ENCODE results near the gene TGM1.

Gene TGM1

DNA sequence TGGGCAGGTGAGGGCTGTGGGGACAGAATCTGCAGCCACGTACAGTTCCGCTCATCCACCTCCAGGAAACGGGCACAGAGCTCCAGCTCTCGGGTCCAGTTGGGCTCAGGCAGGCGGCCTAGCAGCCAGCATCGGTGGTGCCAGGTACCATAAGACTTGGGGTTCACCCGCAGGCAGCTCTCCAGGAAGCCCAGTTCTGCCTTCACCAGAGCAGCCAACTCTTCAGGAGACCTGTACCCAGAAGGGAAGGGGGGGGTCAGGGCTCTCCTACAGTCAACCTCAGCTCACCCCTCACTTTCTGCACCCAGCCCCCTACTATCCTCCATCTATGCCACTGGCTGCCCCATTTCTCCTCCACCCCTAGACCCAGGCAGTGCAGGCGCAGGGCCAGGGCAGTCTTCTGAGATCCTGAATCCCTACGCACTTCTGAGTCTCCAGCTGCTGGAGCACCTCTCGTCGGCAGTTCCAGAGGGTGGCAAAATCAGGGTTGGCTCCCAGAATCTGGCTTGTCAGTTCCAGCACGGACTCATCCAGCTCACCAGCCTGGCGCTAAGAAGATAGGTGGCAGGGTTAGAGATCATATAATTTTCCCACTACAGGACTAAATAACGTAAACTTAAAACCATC lies 7.0 kb upstream of the TGM1 start:
- no peak for DNase-seq

DNA sequence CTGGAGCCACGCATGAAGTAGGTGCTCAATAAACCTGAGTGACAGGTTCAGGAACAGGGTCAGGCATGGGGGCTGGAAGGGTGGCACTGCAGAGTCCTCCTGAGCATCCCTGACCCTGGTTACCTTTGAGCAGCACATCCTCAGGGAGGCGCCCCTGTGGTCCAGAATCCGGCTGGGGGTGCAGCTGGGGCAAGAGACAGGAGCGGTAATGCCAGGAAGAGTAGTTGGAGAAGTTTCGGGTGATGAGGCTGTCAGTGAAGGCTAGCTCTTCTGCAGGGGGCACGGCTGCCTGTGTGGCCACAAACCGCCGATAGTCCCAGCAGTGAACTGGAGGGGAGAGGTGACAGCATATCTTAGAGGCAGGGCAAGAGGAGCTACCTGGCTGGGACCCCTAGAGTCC lies 6.4 kb upstream of the TGM1 start:
- no peak for DNase-seq

DNA sequence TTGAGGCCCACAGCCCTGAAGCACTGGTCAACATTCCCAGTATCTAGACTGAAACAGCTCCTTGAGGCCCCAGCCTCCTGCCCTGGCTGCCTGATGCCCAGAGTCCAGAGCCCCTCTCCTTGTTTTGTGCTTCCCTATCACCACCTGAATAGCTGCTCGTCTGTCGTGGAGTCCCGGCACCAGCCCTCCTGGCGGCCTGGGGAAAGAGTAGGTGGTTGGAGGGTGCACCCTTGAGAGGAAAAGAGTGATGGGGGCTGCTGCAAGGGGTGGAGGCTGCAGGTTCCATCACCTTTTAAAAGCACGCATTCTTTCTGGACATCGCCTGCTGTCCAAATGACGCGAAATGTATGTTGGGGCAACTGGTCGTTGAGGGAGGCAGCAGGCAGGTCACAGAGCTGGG lies 5.2 kb upstream of the TGM1 start:
- no peak for DNase-seq

DNA sequence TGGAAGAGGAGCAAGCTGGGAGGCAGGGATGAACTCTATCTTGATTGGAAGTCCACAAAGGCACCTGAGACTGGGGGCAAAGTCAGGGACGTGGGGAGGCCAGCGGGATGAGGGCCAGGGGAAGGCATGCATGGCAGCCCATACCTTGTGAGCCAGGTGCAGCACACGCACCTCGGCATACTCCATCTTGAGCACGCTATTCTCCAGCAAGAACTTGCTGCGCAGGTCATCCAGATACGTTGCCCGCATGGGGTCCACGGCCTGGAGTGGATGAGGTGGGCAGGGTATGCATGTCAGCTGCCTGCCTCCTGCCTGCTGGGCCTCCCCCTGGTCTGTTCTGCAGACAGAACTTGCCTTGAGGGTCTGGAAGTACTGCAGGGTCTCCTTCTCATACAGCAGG lies 4.5 kb upstream of the TGM1 start:
- DNase-seq = no peak

DNA sequence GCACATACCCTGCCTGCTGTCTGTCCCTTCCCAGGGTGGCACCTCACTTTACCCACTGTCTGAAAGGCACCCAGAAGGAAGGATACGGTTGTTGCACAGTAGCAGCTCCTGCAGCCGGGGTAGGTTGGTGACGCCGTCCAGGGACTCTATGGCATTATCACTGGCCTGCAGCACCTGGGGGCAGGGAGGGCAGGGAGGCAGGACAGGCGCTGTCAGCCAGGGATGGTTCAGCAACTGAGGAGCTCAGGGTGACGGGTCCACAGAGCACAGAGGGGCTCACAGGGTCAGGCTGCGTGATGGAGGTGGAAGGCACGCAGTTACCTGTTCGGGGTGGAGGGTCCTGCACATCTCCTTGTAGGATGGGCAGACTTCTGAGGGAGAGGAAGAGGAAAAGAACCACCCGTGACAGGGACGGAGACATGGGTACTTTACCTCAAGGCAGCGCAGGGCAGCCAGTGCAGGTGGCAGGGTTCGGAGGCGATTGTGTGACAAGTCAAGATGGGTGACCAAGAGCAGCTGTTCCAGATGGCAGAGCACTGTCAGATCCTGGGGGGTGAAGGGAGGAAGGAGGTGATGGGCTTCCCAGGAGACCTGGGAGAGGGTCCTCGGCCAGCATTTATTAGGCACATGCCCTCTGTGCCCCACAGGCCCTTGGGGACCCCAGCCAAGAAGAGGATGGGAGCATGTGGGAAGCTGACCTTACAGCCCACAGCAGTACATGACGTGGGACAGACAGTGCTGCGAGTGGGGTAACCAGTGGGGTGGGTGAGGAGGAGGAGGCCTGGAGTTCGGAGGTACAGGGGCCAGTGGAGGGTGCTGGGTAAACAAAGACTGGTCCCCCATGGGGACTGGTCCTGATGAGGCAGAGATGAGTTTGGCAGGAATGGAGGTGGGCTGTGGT lies 3.6 kb upstream of the TGM1 start:
- no peak for DNase-seq

DNA sequence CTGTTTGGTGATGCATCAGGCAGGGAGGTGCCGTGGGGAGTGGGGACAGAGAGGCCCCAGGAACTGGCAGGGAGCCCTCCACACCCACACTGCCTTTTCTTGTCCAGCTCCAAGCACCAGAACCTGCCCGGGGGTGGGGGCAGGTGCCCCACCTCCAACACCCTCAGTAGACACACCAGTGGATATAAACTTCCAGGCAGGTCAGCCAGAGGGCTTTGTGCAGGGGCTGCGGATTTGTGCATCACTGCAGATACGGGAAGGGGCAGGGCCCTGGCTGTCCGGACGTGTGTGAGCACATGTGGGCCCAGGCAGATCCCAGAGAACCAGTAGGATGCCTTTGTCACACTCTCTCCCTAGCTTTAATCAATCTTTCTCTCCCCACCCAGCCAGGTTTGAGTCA lies 1.3 kb upstream of the TGM1 start:
- DNase-seq = no peak

DNA sequence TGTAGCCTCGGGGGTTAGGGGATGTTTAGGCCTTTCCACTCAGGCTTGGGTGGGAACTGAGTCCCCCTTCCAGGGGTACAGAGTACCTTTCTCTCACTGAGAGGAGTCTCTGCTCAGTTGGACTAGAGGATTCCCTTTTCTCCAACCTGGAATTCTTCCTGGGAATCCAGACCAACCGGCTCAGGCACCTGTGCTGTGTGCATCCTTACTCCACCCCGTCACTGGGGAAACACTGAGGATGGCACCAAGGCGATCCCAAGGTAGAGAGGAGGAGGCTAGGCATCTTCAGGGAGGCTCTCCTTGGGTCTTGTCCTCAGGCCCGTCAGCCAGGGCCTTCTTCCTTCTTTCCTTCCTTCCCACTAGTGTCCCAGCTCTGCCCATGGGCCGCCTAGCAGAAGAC lies 871 bp upstream of the TGM1 start:
- DNase-seq = no peak

DNA sequence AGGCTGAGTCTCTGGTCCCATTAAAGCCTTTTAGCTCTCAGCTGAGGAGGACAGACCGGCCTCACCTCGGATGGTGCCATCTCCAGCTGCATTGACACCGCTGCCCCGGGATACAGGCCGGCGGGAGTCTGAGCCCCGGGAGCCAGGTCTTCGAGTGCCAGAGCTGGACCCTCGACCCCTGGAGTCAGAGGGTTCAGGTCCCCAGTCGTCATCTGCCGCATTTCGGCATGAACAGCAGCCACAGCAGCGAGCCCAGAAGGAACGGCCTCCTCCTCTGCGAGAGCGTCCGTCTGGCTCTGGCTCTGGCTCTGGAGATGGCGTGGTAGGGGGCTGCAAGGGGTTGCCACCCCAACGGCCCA lies 1.0 kb downstream of the TGM1 start:
- DNase-seq = no peak

DNA sequence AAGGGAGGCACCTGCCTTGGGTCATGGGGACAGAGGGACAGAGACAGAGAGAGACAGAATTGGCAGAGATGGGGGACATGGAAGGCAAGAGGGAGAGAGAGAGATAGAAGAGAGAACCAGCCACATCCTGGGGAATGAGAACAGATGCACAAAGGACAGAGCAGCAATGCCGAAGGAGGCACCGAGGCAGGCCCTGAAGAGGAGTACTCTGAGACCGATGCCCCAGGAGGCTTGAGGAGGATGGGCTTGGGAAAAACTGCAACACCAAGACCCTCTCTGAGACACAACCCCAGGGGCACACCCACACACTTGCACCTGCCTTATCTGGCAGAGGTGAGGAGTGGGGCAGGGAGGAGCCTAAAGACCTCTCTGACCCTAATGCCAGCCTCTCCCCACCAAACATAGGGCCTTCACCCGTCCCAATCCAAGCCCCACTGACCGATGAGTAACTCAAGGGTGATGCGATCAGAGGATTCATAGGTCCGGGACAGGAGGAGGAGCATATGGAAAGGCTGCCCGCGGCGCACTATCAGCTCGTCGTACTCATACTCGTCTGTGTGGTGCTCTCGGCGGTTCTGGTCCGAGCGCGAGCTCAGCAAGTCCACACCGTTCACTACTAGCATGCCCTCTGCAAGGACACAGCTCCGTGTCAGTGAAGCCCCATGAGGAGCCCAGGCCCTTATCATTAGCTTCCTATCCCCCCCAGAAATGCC lies 1.6 kb downstream of the TGM1 start:
- DNase-seq = no peak

DNA sequence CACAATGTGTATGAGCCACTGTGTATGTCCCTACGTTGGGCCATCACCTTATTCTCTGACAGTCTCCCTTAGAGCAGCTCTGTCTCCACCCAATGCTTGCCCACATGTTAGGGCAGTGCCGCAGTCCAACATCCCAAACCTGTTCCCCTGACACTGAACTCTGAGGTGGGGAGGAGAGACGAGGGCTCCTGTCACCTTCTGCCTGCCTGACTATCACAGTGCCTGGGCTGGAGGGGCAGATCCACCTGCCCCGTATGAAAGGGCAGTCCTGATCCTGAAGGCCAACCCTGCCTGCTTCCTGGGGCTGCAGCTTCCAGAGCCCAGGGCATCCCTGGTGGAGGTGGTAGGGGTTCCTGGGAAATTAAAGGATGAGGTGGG lies 2.2 kb downstream of the TGM1 start:
- no peak for DNase-seq

DNA sequence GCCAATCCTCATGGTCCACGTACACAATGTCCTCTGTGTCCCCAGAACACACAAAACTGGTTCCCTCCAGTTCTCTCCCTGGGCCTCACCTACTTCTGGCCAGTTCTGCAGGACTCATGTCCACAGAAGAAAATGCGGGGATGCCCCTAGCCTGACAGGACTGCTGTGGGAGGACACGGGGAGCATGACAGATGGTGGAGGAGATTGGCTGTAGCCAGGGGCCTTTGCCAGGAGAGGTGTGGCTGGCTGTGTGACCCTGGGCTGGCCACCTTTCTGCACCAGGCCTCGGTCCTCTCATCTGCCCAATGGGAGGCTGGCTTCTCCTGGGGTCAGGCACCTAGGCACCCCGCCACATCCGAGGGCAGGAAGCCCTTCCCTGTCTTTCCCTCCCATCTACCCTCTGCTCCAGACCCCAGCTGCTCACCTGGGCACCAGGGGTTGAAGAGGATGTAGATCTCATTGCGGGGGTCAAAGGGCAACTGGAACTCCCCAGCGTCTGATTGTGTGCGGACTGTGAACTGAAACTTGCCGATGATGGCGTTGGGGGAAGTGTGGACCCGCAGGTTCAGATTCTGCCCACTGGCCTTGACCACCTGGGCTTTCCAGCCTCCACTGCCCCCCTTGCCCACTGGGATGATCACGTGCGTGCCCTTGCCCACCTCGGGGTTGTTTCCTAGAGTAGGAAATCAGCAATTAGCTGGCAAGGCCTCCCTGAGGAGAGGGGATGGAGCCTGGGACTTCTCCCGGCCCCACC lies 2.8 kb downstream of the TGM1 start:
- no peak for DNase-seq

DNA sequence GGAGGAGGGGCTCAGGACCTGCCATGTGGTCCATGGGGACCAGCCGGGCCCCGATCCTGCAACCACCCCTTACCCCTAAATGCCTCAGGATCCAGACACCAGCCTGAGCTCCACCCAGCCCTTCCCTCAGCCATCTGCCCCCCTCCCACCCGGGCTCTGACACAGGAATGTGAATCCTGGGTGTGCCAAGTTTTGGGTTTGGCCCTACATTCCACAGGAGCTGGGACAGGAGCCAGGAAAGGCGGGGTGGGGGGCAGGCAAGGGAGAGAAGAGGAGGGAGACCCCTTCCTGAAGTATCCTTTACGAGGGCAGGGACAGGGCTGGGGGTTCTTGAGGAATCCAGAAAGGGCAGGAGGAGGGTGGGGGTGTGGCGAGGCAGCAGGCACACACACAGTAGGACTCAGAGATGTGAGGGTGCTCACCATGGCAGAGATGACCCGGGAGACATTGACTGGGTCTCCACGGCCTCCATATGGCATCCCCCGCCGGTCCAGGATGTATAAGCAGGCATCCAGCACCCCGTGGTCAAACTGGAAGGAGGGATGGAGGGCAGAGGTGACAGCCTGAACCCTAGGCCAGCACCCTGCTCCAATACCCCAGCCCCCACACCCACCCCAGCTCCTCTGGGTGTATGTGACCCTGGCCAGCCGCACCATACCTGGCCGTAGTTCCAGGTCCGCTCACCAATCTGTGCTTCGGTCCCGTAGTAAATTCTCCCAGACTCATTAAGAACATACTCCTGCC lies 3.5 kb downstream of the TGM1 start:
- DNase-seq = peak; percentile 62

DNA sequence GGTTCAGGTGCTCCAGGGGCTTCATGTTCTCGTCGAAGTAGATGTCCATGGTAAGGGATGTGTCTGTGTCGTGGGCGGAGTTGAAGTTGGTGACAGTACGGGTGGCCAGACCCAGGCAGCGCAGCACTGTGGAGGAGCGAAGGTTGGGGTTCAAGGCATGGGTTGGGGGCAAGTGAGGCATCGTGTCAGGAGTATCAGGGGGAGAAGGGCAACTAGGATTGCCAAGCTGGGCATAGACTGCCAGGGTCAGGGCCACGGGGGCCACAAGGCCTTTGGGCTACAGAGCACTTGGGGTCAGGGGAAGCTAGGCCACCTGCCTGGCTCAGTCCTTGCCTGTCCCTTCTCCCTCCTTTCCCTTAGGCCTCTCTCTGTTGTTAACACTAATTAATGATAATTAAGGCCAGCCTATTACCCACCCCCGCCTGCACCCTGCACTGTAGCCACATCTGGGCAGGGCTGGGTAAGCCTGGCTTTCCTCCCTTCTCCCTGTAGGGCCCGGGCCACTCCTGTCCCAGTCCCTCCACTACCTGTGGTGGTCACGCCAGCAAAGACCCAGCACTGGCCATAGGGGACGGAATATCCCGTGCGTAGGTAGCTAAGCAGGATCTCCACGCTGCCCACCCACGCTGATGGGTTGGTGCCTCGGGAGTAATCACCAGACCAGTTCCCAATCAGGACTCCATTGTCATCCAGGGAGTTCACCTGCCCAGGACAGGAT lies 4.3 kb downstream of the TGM1 start:
- no peak for DNase-seq

DNA sequence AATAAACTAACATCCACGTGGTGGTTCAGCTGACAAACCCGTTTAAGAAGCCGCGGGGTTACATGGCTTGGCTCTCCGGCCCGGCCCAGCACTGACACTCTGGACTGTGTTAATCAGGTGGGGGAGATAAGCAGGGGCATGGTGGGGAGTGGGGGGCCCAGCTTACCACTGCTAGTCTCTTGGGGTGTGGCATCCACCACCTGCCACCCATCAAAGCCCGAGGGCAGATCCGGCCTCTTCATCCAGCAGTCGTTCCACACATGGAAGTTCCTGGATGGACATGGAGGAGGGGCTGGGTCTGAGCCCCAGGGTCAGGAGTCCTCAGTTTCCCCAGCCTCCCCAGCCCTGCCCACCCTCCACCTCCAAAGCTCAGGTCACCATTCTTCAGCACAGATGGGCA lies 4.9 kb downstream of the TGM1 start:
- no peak for DNase-seq

DNA sequence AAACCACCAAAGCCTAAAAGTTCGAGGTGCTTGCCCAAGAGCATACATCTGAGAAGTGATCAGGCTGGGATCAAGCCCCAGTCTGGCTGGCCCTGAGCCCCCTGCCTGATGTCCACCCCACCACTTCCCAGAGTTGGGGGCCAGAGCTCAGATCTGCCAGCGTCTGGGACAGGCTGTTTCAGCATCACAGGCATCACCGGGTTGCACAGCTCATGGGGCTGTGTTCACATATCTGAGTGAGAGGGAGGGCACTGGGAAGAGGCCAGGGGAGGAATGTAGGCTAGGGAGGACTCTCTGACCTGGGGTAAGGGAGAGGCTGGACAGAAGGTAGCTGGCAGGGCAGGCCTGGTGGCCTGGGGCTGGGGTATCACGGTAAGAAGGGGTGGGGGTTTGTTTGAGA lies 6.0 kb downstream of the TGM1 start:
- DNase-seq = no peak

DNA sequence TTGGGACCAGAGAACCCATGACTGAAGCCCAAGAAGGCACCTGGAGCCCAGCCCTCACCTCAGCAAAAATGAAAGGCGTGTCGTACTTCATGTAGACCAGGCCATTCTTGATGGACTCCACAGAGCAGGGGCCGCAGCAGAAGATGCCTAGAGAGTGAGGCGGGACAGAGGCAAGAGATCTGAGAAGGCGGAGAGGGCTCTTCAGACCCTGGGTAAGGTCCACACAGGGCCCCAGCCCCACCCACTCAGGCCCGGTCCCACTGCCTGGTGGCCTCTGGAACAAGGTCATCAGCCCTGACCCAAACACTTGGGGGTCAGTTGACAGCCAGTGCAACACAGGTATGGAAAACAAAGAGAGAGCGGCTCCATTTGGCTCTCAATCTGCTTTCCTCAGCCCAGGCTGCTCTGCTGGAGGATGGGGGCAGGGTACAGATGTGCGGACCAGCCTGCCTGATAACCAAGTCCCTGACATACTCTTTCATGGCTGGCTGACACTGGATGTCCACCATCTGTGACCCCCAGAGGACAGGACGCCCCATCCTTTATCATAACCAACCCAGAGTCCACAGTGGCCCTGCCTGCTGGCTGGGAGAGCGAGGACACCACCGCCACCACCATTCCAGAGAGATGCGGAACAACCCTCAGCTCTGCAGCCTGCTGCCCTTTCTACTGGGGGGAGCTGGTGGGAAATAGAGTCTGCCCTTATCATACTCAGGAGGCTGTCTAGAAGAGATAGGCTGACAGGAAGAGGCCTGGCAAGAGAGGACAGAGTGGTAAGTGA lies 6.9 kb downstream of the TGM1 start:
- DNase-seq = no peak

DNA sequence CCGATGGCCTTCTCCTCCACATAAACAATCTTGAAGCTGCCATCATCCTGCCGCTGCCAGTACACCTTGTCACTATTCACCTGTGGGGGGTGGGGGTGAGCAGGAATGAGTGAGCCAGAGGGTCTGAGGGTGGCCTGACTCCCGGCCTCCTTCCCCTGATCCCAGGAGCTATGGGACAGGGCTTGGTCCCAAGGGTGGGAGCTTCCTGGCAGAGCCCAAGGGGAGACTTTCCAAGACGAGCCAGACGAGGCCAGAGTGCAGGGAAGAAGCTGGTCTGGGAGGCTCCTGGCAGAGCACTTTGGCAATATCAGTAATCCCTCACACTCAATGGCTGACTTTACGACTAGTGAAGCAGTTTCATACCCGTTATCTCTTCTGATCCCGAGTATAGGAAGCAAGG lies 7.5 kb downstream of the TGM1 start:
- no peak for DNase-seq

DNA sequence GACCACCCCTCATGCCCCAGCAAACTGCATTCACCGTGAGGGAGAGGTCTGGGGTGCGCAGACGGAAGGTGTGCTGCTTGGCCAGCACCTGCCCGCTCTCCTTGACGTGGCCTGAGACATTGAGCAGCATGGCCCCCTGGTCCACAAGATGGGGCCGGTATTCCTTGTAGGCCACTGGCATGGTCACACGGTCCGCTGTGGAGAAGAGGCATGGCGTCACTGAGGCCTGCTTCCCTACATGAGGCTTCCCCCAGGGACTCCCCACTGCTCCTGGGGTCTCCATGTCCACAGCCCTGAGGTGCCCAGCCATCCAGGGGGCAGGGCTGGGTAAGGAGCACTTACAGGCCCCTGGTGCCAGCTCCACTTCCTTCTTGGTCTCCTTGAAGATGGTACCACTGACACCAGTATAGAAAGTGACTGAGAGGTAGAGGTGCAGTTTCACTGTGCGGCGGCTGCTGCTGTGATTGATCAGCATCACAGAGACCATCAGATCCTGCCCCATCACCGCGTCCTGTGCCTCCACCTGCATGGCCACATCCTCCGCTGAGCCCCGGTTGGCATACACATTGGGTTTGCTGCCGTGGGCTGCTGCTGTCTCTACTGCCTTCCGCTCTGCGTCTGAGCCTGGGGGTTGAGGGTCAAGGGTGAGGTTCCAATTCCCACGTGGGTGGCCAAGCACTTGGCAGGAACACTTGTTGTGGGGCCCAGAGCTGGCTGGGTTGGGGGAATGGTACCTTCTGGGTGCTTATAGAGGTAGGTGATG lies 8.2 kb downstream of the TGM1 start:
- no peak for DNase-seq

DNA sequence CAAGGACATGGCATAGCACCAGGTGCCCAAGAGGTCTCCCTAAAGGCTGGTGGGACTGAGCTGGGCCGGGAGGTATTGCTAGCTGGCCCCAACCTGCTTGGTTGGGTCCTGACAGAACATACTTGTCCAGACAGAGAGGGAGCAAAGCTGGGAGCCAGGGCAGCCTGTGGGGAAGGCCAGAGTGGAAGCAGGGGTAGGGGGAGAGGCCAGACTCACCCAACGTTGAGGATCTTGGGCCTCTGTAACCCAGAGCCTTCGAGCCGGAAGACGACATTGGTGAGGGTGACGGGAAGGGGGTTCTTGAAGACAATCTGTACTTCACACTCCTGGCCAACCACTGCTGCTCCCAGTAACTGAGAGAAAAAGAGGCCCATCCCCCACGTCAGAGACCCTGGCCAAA lies 9.0 kb downstream of the TGM1 start:
- DNase-seq = no peak

Data from femur (tissue), 1 donor.